SK-N-SH treated with all-trans-retinoic acid at 6 μM for 48 hours (cell line): Measurements from ENCODE around the gene HYI.

Experiments used
- ATAC-seq: fragments of 200-7000 bp; cut with Tn5 transposase; 3 replicates; pipeline ENCODE4 v1.9.1; 2020; ENCODE audit warnings: mild to moderate bottlenecking, moderate library complexity
- ARNTL ChIP-seq: fragments of 450-650 bp; formaldehyde crosslinking; IDR thresholded peaks from 2 replicates; pipeline ENCODE4 v1.5.0; 2020; ENCODE audit warnings: low read depth, mild to moderate bottlenecking, moderate library complexity, borderline replicate concordance
- BACH2 ChIP-seq: fragments of 250-450 bp; sonication (Bioruptor Pico); IDR thresholded peaks from 2 replicates; pipeline ENCODE4 v1.9.0; 2021; ENCODE audit warnings: mild to moderate bottlenecking, borderline replicate concordance
- CREB5 ChIP-seq: fragments of 250-450 bp; sonication (Bioruptor Pico); IDR thresholded peaks from 2 replicates; pipeline ENCODE4 v1.5.1; 2020; ENCODE audit warnings: low read depth, mild to moderate bottlenecking, moderate library complexity
- CSDC2 ChIP-seq: fragments of 250-450 bp; sonication (Bioruptor Pico); IDR thresholded peaks from 2 replicates; pipeline ENCODE4 v1.5.0; 2020; ENCODE audit warnings: mild to moderate bottlenecking, moderate library complexity
- CSRNP3 ChIP-seq: fragments of 250-450 bp; sonication (Bioruptor Pico); IDR thresholded peaks from 2 replicates; pipeline ENCODE4 v1.5.1; 2021; ENCODE audit warnings: mild to moderate bottlenecking, moderate library complexity
- ESRRG ChIP-seq: fragments of 250-450 bp; sonication (Bioruptor Pico); IDR thresholded peaks from 2 replicates; pipeline ENCODE4 v1.6.1; 2021; ENCODE audit warnings: mild to moderate bottlenecking
- GLIS3 ChIP-seq: fragments of 250-450 bp; sonication (Bioruptor Pico); IDR thresholded peaks from 2 replicates; pipeline ENCODE4 v1.5.0; 2020; ENCODE audit warnings: mild to moderate bottlenecking, moderate library complexity
- ISL1 ChIP-seq: fragments of 250-450 bp; sonication (Bioruptor Pico); IDR thresholded peaks from 2 replicates; pipeline ENCODE4 v2.1.2; 2022; ENCODE audit warnings: mild to moderate bottlenecking, moderate library complexity
- OSR1 ChIP-seq: fragments of 250-450 bp; sonication (Bioruptor Pico); IDR thresholded peaks from 2 replicates; pipeline ENCODE4 v1.8.0; 2022; ENCODE audit warnings: moderate library complexity, mild to moderate bottlenecking, inconsistent platforms
- PATZ1 ChIP-seq: fragments of 250-450 bp; sonication (Bioruptor Pico); IDR thresholded peaks from 2 replicates; pipeline ENCODE4 v1.8.0; 2020; ENCODE audit warnings: mild to moderate bottlenecking, moderate library complexity, borderline replicate concordance
- POU6F1 ChIP-seq: fragments of 250-450 bp; sonication (Bioruptor Pico); IDR thresholded peaks from 2 replicates; pipeline ENCODE4 v1.8.0; 2021; ENCODE audit warnings: low read depth, mild to moderate bottlenecking, moderate library complexity, borderline replicate concordance
- PPARA ChIP-seq: fragments of 250-450 bp; sonication (Bioruptor Pico); IDR thresholded peaks from 2 replicates; pipeline ENCODE4 v1.5.0; 2020; ENCODE audit warnings: mild to moderate bottlenecking, borderline replicate concordance
- RARB ChIP-seq: fragments of 250-450 bp; sonication (Bioruptor Pico); IDR thresholded peaks from 2 replicates; pipeline ENCODE4 v1.8.0; 2021; ENCODE audit warnings: mild to moderate bottlenecking, moderate library complexity
- SNAI2 ChIP-seq: fragments of 250-450 bp; sonication (Bioruptor Pico); IDR thresholded peaks from 2 replicates; pipeline ENCODE4 v1.5.0; 2020; ENCODE audit warnings: mild to moderate bottlenecking, moderate library complexity
- TCF4 ChIP-seq: fragments of 250-450 bp; sonication (Bioruptor Pico); IDR thresholded peaks from 2 replicates; pipeline ENCODE4 v1.8.0; 2021; ENCODE audit warnings: mild to moderate bottlenecking, moderate library complexity, borderline replicate concordance
- TOX ChIP-seq: fragments of 250-450 bp; sonication (Bioruptor Pico); IDR thresholded peaks from 2 replicates; pipeline ENCODE4 v1.8.0; 2021; ENCODE audit warnings: mild to moderate bottlenecking, moderate library complexity, borderline replicate concordance
- TSHZ2 ChIP-seq: fragments of 250-450 bp; sonication (Bioruptor Pico); IDR thresholded peaks from 2 replicates; pipeline ENCODE4 v1.5.0; 2020; ENCODE audit warnings: mild to moderate bottlenecking, moderate library complexity
- ZC3H10 ChIP-seq: fragments of 250-450 bp; sonication (Bioruptor Pico); IDR thresholded peaks from 2 replicates; pipeline ENCODE4 v1.5.1; 2021; ENCODE audit warnings: mild to moderate bottlenecking, moderate library complexity
- ZFP3 ChIP-seq: fragments of 250-450 bp; sonication (Bioruptor Pico); IDR thresholded peaks from 2 replicates; pipeline ENCODE4 v1.5.0; 2020; ENCODE audit warnings: mild to moderate bottlenecking, moderate library complexity
- ZFP30 ChIP-seq: fragments of 450-650 bp; formaldehyde crosslinking; IDR thresholded peaks from 2 replicates; pipeline ENCODE4 v1.5.0; 2022; ENCODE audit warnings: mild to moderate bottlenecking, moderate library complexity
- ZNF565 ChIP-seq: fragments of 450-650 bp; formaldehyde crosslinking; conservative IDR thresholded peaks from 2 replicates; pipeline ENCODE4 v1.5.0; 2020; ENCODE audit warnings: low read depth, mild to moderate bottlenecking, moderate library complexity
- ZNF70 ChIP-seq: fragments of 450-650 bp; formaldehyde crosslinking; IDR thresholded peaks from 2 replicates; pipeline ENCODE4 v1.5.0; 2020; ENCODE audit warnings: mild to moderate bottlenecking, moderate library complexity
- ZNF8 ChIP-seq: fragments of 450-650 bp; formaldehyde crosslinking; IDR thresholded peaks from 2 replicates; pipeline ENCODE4 v1.5.0; 2020; ENCODE audit warnings: mild to moderate bottlenecking, moderate library complexity

Gene HYI

GRCh38 chr1:43466403-43466802, 12.7 kb upstream of the HYI start:
- peak; percentile 16 for ATAC-seq
- TF ChIP-seq CREB5 (CRISPR knock-in tag): no peak
- no peak for TF ChIP-seq ZFP3
- TF ChIP-seq OSR1 (CRISPR knock-in tag): no peak
- no peak for TF ChIP-seq CSDC2 (CRISPR knock-in tag)
- no peak for TF ChIP-seq TSHZ2 (CRISPR knock-in tag)
- TF ChIP-seq BACH2 (CRISPR knock-in tag): no peak
- TF ChIP-seq SNAI2 (CRISPR knock-in tag): no peak
- no peak for TF ChIP-seq ZNF565 (CRISPR knock-in tag)
- TF ChIP-seq GLIS3 (CRISPR knock-in tag): no peak
- TF ChIP-seq ARNTL (CRISPR knock-in tag): no peak
- TF ChIP-seq ZFP30 (CRISPR knock-in tag): no peak

- TF ChIP-seq TOX (CRISPR knock-in tag) (no peak), ZNF70 (no peak), CSDC2 (CRISPR knock-in tag) (no peak), RARB (CRISPR knock-in tag) (no peak), PPARA (CRISPR knock-in tag) (no peak), OSR1 (CRISPR knock-in tag) (no peak), ZNF8 (CRISPR knock-in tag) (no peak), PATZ1 (CRISPR knock-in tag) (no peak), ARNTL (CRISPR knock-in tag) (no peak), CSRNP3 (CRISPR knock-in tag) (no peak), ZFP30 (CRISPR knock-in tag) (no peak), ESRRG (CRISPR knock-in tag) (no peak), ISL1 (peak; percentile 69), ZFP3 (no peak), ZNF565 (CRISPR knock-in tag) (no peak), TSHZ2 (CRISPR knock-in tag) (peak; percentile 85), GLIS3 (CRISPR knock-in tag) (no peak), TCF4 (CRISPR knock-in tag) (peak; percentile 84), ZC3H10 (CRISPR knock-in tag) (no peak), BACH2 (CRISPR knock-in tag) (0 out of 2 replicates have a peak, but pooled peaks have one; percentile 10), CREB5 (CRISPR knock-in tag) (no peak), POU6F1 (CRISPR knock-in tag) (no peak), SNAI2 (CRISPR knock-in tag) (no peak)
These were observed 11.9 kb upstream of the HYI start for GRCh38 chr1:43465505-43466067.

More at GRCh38 chr1:43465505-43466067, 11.9 kb upstream of the HYI start:
- peak; percentile 64 for ATAC-seq
